ENCODE data around the gene U2AF1L4. TPM values are rescaled to one million over a fixed set of nuclear protein-coding genes. Genes with fewer than 3 reads are reported as not detected.
A peak's percentile ranks its signal among the peaks of the same experiment; 100 is the strongest.

U2AF1L4 gene
- total RNA-seq, 4 donors from 2014 or later, result 5.1 to 22.9 (median 13.4) TPM

DNA sequence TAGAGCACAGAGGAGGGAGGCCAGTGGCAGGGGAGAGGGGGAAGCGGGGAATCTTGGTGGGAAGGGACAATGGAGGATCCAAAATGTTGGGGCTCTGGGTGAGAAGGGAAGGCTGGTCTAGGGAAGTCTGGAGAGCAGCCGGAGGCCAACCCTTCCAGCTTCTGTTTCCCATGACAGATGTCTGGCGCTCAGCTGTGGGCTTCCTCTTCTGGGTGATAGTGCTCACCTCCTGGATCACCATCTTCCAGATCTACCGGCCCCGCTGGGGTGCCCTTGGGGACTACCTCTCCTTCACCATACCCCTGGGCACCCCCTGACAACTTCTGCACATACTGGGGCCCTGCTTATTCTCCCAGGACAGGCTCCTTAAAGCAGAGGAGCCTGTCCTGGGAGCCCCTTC is 1.3 kb upstream of the U2AF1L4 start:
- H3K4me3 ChIP-seq, result peak overlapping the region in 2 of 4 donors; percentile 78 to 96
- no peak for DNase-seq
- H3K27ac ChIP-seq, result peak overlapping the region; percentile 97 to 99 (median 99)
- in situ Hi-C loops (cut with MboI; ENCODE audit: low sequenced_read_pairs in 4 of 4), result no loop called here
- no peak for TF ChIP-seq POLR2A (IDR thresholded peaks at IDR 0.05)
- TF ChIP-seq, protein P1, sequence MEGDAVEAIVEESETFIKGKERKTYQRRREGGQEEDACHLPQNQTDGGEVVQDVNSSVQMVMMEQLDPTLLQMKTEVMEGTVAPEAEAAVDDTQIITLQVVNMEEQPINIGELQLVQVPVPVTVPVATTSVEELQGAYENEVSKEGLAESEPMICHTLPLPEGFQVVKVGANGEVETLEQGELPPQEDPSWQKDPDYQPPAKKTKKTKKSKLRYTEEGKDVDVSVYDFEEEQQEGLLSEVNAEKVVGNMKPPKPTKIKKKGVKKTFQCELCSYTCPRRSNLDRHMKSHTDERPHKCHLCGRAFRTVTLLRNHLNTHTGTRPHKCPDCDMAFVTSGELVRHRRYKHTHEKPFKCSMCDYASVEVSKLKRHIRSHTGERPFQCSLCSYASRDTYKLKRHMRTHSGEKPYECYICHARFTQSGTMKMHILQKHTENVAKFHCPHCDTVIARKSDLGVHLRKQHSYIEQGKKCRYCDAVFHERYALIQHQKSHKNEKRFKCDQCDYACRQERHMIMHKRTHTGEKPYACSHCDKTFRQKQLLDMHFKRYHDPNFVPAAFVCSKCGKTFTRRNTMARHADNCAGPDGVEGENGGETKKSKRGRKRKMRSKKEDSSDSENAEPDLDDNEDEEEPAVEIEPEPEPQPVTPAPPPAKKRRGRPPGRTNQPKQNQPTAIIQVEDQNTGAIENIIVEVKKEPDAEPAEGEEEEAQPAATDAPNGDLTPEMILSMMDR (IDR thresholded peaks at IDR 0.05 in 4 of 5, conservative IDR thresholded peaks at IDR 0.05 in 1 of 5), result no peak
- intact Hi-C loops (cut with DNase I; ENCODE audit: low total_unique reads), result loop anchor here (10.0 kb wide), 2 partner anchors 368 to 602 kb away; partner anchors contain the start of genes FXYD7, OVOL3, POLR2I and TBCB
- peaks cover 23 to 37% of the 10 kb centered on the region in 2 donors for H3K4me1 ChIP-seq
- no peaks in the 10 kb centered on the region for H3K9me3 ChIP-seq
- ATAC-seq, result no peak
- H3K27me3 ChIP-seq, result no peaks in the 10 kb centered on the region
- H3K36me3 ChIP-seq, result peaks cover 0 to 9% of the 10 kb centered on the region in 2 donors

DNA sequence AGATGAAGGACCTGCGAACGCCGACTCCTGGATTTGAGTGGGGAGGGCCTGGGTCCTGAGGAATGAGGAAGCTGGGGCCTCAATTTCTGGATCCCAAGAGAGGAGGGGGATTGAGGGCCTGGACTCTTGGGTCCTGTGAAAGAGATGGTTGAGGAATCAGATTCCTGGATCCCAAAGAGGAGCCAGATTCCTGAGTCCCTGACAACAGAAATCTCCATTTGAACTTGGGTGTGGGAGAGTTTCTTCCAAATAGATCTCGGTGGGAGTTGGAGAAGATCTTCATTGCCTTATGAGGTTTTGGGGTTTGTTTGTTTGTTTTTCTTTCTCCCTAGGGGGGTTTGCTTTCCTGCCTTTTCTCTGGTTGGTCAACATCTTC is 857 bp upstream of the U2AF1L4 start:
- in situ Hi-C loops (cut with MboI; ENCODE audit: low sequenced_read_pairs in 4 of 4), result no loop called here

DNA sequence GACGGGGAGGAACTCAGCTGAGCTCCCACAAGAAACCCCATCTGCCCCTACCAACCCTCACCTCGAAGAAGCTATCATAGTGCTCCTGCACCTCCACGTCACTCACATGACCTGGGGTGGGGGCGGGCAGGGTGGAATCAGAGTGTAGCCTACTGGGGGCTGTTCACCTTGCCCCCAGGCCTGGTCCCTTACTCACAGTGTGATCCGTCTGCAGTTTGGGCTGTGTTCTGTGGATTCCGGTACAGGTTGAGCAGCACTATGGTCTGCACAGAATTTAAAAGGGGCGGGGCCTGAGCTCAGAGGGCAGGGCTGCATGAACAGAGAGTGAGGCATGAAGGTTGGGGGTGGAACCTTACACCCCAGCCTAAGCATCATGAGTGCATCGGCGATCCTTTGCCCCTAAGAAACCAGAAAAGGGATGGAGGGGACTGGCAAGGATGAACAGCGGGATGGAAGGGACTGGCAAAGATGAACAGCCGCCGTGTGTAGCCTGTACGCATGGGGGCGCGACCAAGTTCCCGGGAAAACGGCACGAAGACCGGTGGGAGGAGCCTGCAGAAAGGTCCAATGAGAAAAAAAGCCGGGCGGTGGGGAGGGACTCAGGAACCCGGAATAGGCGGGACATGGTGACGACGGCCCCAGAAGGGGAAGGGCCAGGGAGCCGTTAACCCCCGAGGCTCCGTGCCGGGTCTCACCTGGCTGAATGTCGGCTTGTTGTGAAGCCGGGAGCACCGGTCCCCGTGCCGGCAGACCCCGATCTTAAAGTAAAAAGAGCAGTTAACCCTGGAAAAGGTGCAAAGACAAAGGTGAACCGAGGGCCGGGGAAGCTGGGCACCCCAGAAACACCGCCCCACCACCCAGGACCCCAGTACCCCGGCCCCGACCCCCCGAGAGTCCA is 539 bp downstream of the U2AF1L4 start:
- peak overlapping the region; percentile 97 to 99 (median 99) for H3K27ac ChIP-seq
- intact Hi-C loops (cut with DNase I; ENCODE audit: low total_unique reads), result loop anchor here (1.0 to 10.0 kb wide), 5 partner anchors 27 to 1333 kb away; partner anchors contain the start of genes FXYD7, OVOL3, POLR2I and TBCB
- no peaks in the 10 kb centered on the region for H3K9me3 ChIP-seq
- no peaks in the 10 kb centered on the region for H3K27me3 ChIP-seq
- peaks cover 33 to 47% of the 10 kb centered on the region in 2 donors for H3K4me1 ChIP-seq
- ATAC-seq (peak; percentile 68 to 71), DNase-seq (peak; percentile 95 to 96)
- peak overlapping the region; percentile 78 to 96 (median 86) for H3K4me3 ChIP-seq
- H3K36me3 ChIP-seq, result peaks cover 0 to 5% of the 10 kb centered on the region in 2 donors
- no peak for TF ChIP-seq POLR2A (IDR thresholded peaks at IDR 0.05)
- TF ChIP-seq, protein P1 (IDR thresholded peaks at IDR 0.05 in 4 of 5, conservative IDR thresholded peaks at IDR 0.05 in 1 of 5), result peak in 4 of 5 experiments; percentile 29 to 53 (median 47)
- in situ Hi-C loops (cut with MboI; ENCODE audit: low sequenced_read_pairs in 4 of 4), result no loop called here

More for the DNA sequence above, 857 bp upstream of the U2AF1L4 start:
- Histone ChIP-seq H3K9me3 (no peaks in the 10 kb centered on the region), H3K4me3 (peak overlapping the region; percentile 78 to 96 (median 86)), H3K36me3 (peaks cover 0 to 6% of the 10 kb centered on the region in 2 donors), H3K27me3 (no peaks in the 10 kb centered on the region), H3K4me1 (peaks cover 24 to 40% of the 10 kb centered on the region in 2 donors), H3K27ac (peak overlapping the region; percentile 97 to 99 (median 99))
- intact Hi-C loops (cut with DNase I; ENCODE audit: low total_unique reads), result loop anchor here (10.0 kb wide), 2 partner anchors 369 to 601 kb away; partner anchors contain the start of genes FXYD7, OVOL3, POLR2I and TBCB
- DNase-seq (no peak), ATAC-seq (no peak)
- TF ChIP-seq POLR2A (IDR thresholded peaks at IDR 0.05), result no peak
- TF ChIP-seq, protein P1 (IDR thresholded peaks at IDR 0.05 in 4 of 5, conservative IDR thresholded peaks at IDR 0.05 in 1 of 5), result no peak

DNA sequence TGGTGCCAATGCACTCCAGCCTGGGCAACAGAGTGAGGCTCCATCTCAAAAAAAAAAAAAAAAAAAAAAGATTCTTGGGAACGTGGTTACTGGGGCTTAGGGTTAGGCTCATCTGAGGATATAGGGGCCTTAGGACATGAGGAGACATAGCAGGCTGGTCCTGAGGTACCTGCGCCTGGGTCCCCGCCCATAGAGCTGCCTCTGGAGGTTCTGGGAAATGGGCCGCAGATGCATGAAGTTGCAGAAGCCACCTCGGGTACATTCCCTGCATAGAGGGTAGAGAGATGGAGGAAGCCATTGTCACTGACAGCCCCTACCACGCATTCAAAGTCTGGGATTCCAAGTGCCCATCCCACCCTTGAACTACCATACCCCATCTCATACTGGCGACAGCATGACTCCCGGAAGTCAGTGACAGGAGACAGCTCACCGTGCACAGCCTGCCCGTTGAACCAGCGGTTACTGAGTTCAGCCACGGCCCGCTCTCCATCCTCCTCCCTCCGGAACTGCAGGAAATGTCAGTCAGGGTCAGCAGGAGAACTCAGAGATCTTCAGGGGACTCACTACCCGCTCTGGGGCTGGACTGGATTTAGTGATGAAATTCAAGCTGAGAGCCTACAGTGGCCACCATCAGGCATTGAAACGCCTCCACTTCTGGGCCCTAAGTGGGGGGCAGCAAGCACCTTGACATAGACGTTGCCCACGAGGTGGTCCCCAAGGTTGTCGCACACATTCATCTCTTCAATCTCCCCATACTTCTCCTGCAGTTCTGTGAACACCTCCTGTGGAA is 1.4 kb downstream of the U2AF1L4 start:
- Histone ChIP-seq H3K27me3 (no peaks in the 10 kb centered on the region), H3K36me3 (peaks cover 0 to 7% of the 10 kb centered on the region in 2 donors), H3K4me1 (peaks cover 29 to 42% of the 10 kb centered on the region in 2 donors), H3K27ac (peak overlapping the region in 3 of 4 donors; percentile 97 to 99 (median 99)), H3K9me3 (no peaks in the 10 kb centered on the region), H3K4me3 (peak overlapping the region in 3 of 4 donors; percentile 83 to 96 (median 90))
- in situ Hi-C loops (cut with MboI; ENCODE audit: low sequenced_read_pairs in 4 of 4), result no loop called here
- ATAC-seq, result no peak
- no peak for DNase-seq
- intact Hi-C loops (cut with DNase I; ENCODE audit: low total_unique reads), result loop anchor here (1.0 to 10.0 kb wide), 4 partner anchors 187 to 1333 kb away; partner anchors contain the start of genes FXYD7, OVOL3, POLR2I and TBCB
- TF ChIP-seq, protein P1 (IDR thresholded peaks at IDR 0.05 in 4 of 5, conservative IDR thresholded peaks at IDR 0.05 in 1 of 5), result no peak
- no peak for TF ChIP-seq POLR2A (IDR thresholded peaks at IDR 0.05)
